HCT116 (cell line): ENCODE results near the gene DNMT1. TPM values are rescaled to one million over a fixed set of nuclear protein-coding genes. Genes with fewer than 3 reads are reported as not detected.

Experiments used
- ATAC-seq: fragments of 200-7000 bp; cut with Tn5 transposase; 2 replicates; pipeline ENCODE4 v1.9.1; 2020; ENCODE audit warnings: mild to moderate bottlenecking, moderate library complexity
- BruUV-seq: library from RNA; stranded (reverse); fragments of 400-500 nt; replicated peaks from 2 replicates; lab custom pipeline; 2021; lab: Mats Ljungman, UMichigan
- CTCF ChIA-PET: fragments of 300-600 bp; sonication (Branson Sonifier 250); formaldehyde crosslinking; loops from one replicate; lab custom pipeline; 2021; ENCODE audit warnings: antibody characterized with exemption; lab: Charles Lee
- POLR2A ChIA-PET: fragments of 300-600, 350-600 bp; sonication (Branson Sonifier 250); formaldehyde crosslinking; loops from one replicate; lab custom pipeline; 2021; ENCODE audit warnings: antibody characterized with exemption; lab: Charles Lee
- RAD21 ChIA-PET, 2 experiments: fragments of 300-600 bp; sonication (Branson Sonifier 250); formaldehyde crosslinking; loops; one replicate each; lab custom pipeline; 2023; ENCODE audit warnings: low total read pairs in 2 of 2; ENCODE audit not compliant: uncharacterized antibody in 2 of 2, unreplicated experiment in 2 of 2, low non-redundant PET in 1 of 2; lab: Charles Lee
- DNase-seq: peaks from one replicate; pipeline ENCODE4 v3.0.0-alpha.2; 2010; ENCODE audit warnings: low read depth, low spot score
- H2AFZ ChIP-seq: fragments of 200-600 bp; shearing (Covaris generic), sonication (generic); 2 replicates; pipeline ENCODE4 v1.6.1; 2017; ENCODE audit warnings: low read depth, mixed run types, mixed read lengths, antibody characterized with exemption, low read length; ENCODE audit not compliant: poor library complexity, severe bottlenecking
- H3K27ac ChIP-seq: 2 replicates; pipeline ENCODE4 v1.5.1; 2012; ENCODE audit warnings: low read depth, low read length
- H3K27me3 ChIP-seq: fragments of 200-600 bp; sonication (generic); 2 replicates; pipeline ENCODE4 v1.6.1; 2016; ENCODE audit warnings: mixed run types, low read length, mixed read lengths; ENCODE audit not compliant: insufficient read depth
- H3K36me3 ChIP-seq, 2 experiments: fragments of 200-500 bp in 1 of 2; fragments of 200-600 bp in 1 of 2; sonication (Bioruptor generic) in 1 of 2; sonication (generic) in 1 of 2; 2 replicates each; pipeline versions ENCODE4 v1.5.1 to v1.6.1; 2014 to 2016; ENCODE audit warnings: low read length in 2 of 2, inconsistent platforms in 1 of 2, mixed read lengths in 1 of 2, mixed run types in 1 of 2; ENCODE audit not compliant: insufficient read depth in 2 of 2, control insufficient read depth in 1 of 2
- H3K4me1 ChIP-seq, 2 experiments: fragments of 200-600 bp in 1 of 2; sonication (generic) in 1 of 2; 2 replicates each; pipeline versions ENCODE4 v1.5.1 to v1.6.1; 2012 to 2017; ENCODE audit warnings: low read length in 2 of 2, inconsistent platforms in 1 of 2, mild to moderate bottlenecking in 1 of 2, mixed read lengths in 1 of 2, mixed run types in 1 of 2, moderate library complexity in 1 of 2; ENCODE audit not compliant: insufficient read depth in 2 of 2, control insufficient read depth in 1 of 2
- H3K4me2 ChIP-seq: fragments of 200-600 bp; sonication (generic); 2 replicates; pipeline ENCODE4 v1.6.1; 2017; ENCODE audit warnings: mixed run types, low read length, mixed read lengths
- H3K4me3 ChIP-seq, 2 experiments: fragments of 200-600 bp in 1 of 2; sonication (generic) in 1 of 2; replicated peaks in 1 of 2; 2 replicates each; pipeline ENCODE4 v1.5.1; 2011 to 2016; ENCODE audit warnings: low read length in 2 of 2, control low read depth in 1 of 2, low read depth in 1 of 2, mild to moderate bottlenecking in 1 of 2, mixed read lengths in 1 of 2, mixed run types in 1 of 2
- H3K79me2 ChIP-seq: fragments of 200-600 bp; sonication (generic); 2 replicates; pipeline ENCODE4 v1.6.1; 2017; ENCODE audit warnings: mild to moderate bottlenecking, mixed run types, low read length, moderate library complexity, mixed read lengths; ENCODE audit not compliant: insufficient read depth
- H3K9ac ChIP-seq: fragments of 200-600 bp; sonication (generic); 2 replicates; pipeline ENCODE4 v1.6.1; 2016; ENCODE audit warnings: low read length, mixed read lengths
- H3K9me2 ChIP-seq: fragments of 200-600 bp; sonication (generic), shearing (Covaris generic); 2 replicates; pipeline ENCODE4 v1.6.1; 2017; ENCODE audit warnings: mixed run types, mild to moderate bottlenecking, moderate library complexity; ENCODE audit not compliant: insufficient read depth
- H3K9me3 ChIP-seq, 2 experiments: fragments of 200-500 bp in 1 of 2; fragments of 200-600 bp in 1 of 2; sonication (Bioruptor generic) in 1 of 2; sonication (generic) in 1 of 2; 2 replicates each; pipeline ENCODE4 v1.6.1; 2014 to 2017; ENCODE audit warnings: low read length in 2 of 2, mixed read lengths in 2 of 2, inconsistent platforms in 1 of 2, low read depth in 1 of 2, mild to moderate bottlenecking in 1 of 2, mixed run types in 1 of 2, moderate library complexity in 1 of 2; ENCODE audit not compliant: control insufficient read depth in 1 of 2, insufficient read depth in 1 of 2
- H4K20me1 ChIP-seq: fragments of 200-600 bp; sonication (generic), shearing (Covaris generic); 2 replicates; pipeline ENCODE4 v1.6.1; 2017; ENCODE audit warnings: mixed run types, mild to moderate bottlenecking, moderate library complexity; ENCODE audit not compliant: insufficient read depth
- EGR1 ChIP-seq: IDR thresholded peaks from 2 replicates; pipeline ENCODE4 v1.6.1; 2012; ENCODE audit warnings: low read depth
- EZH2 ChIP-seq: fragments of 200-600 bp; sonication (generic); IDR thresholded peaks from 2 replicates; pipeline ENCODE4 v1.6.1; 2017; ENCODE audit warnings: antibody characterized with exemption, mixed run types
- MAX ChIP-seq: IDR thresholded peaks from 2 replicates; pipeline ENCODE4 v1.6.1; 2012
- POLR2A ChIP-seq: IDR thresholded peaks from 2 replicates; pipeline ENCODE4 v1.7.0; 2011; ENCODE audit warnings: borderline replicate concordance; ENCODE audit not compliant: insufficient read depth, insufficient read length; ENCODE audit errors: extremely low read depth
- POLR2AphosphoS5 ChIP-seq: IDR thresholded peaks from 2 replicates; pipeline ENCODE4 v1.6.1; 2011; ENCODE audit warnings: mild to moderate bottlenecking, low read depth, low read length, moderate library complexity
- RAD21 ChIP-seq: IDR thresholded peaks from 2 replicates; pipeline ENCODE4 v1.6.1; 2012; ENCODE audit warnings: low read depth, mild to moderate bottlenecking
- REST ChIP-seq: IDR thresholded peaks from 2 replicates; pipeline ENCODE4 v1.6.1; 2012; ENCODE audit warnings: low read depth
- SIN3A ChIP-seq: IDR thresholded peaks from 2 replicates; pipeline ENCODE4 v1.6.1; 2012; ENCODE audit warnings: low read depth
- SP1 ChIP-seq: IDR thresholded peaks from 2 replicates; pipeline ENCODE4 v1.6.1; 2012; ENCODE audit warnings: low read depth
- TCF7L2 ChIP-seq: IDR thresholded peaks from 2 replicates; pipeline ENCODE4 v1.7.0; 2011; ENCODE audit warnings: borderline replicate concordance, inconsistent platforms; ENCODE audit not compliant: insufficient read depth, insufficient read length; ENCODE audit errors: extremely low read depth
- YY1 ChIP-seq: IDR thresholded peaks from 2 replicates; pipeline ENCODE4 v1.6.1; 2011; ENCODE audit warnings: low read length, low read depth, moderate library complexity, mild to moderate bottlenecking; ENCODE audit not compliant: insufficient replicate concordance; ENCODE audit errors: extremely low read depth
- intact Hi-C: fragments of 100-400 bp; cut with micrococcal nuclease; formaldehyde crosslinking; loops from 2 replicates; pipeline ENCODE4 v1.10.0; 2022
- total RNA-seq: library from RNA; stranded (reverse); gene quantifications from one replicate; pipeline ENCODE4 v1.2.1, GENCODE V29; 2021; ENCODE audit not compliant: unreplicated experiment
- TF ChIP-seq, protein P1 (sequence below): IDR thresholded peaks from 2 replicates; pipeline ENCODE4 v1.6.1; 2012

DNMT1 gene
- total RNA-seq, 1 experiment from 2014 or later, result 235 TPM

DNA sequence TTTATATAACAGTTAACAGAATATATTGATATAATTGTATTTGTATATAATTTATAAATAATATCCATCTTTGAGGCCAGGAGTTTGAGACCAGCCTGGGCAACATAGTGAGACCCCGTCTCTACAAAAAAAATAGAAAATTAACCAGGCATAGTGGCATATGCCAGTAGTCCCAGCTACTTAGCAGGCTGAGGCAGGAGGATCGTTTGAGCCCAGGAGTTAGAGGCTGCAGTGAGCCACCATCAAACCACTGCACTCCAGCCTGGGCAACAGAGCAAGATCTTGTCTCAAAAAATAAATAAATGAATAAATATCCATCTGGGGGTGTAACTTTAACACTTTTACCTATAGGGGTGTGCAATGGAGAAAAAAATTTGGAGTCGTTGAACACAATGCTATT, 110.0 kb downstream of the DNMT1 start (continued):
- TF ChIP-seq REST (no peak), YY1 (no peak)
- TF ChIP-seq, all 23 proteins: peak for 0

GRCh38 chr19:10083911-10084310, 110.8 kb downstream of the DNMT1 start:
- intact Hi-C loops, result no loop called here
- Histone ChIP-seq H3K9me2 (no peaks in the 10 kb centered on the region), H2AFZ (no peak overlapping the region), H3K4me3 (no peak overlapping the region), H3K9ac (no peak overlapping the region), H3K79me2 (no peaks in the 10 kb centered on the region), H3K9me3 (no peaks in the 10 kb centered on the region), H4K20me1 (no peaks in the 10 kb centered on the region), H3K4me2 (no peak overlapping the region)
- DNase-seq, result no peak
- ChIA-PET CTCF (no interaction called here), RAD21 (no interaction called here), POLR2A (interaction anchor here (0.7 kb wide), 1 partner anchor 10 kb away, joined by 3 read pairs; no protein-coding TSS in a partner anchor)
- no peak for TF ChIP-seq MAX
- no peak for TF ChIP-seq RAD21
- TF ChIP-seq POLR2AphosphoS5, result no peak
- TF ChIP-seq YY1, result no peak
- no peak for TF ChIP-seq SP1
- no peak for TF ChIP-seq POLR2A
- TF ChIP-seq REST, result no peak
- no peak for TF ChIP-seq SIN3A
- TF ChIP-seq EZH2, result no peak
- TF ChIP-seq, protein P1, sequence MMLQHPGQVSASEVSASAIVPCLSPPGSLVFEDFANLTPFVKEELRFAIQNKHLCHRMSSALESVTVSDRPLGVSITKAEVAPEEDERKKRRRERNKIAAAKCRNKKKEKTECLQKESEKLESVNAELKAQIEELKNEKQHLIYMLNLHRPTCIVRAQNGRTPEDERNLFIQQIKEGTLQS, result no peak
- no peak for TF ChIP-seq EGR1
- TF ChIP-seq TCF7L2, result no peak
- TF ChIP-seq, all 23 proteins: peak for 0
- no peaks in the 10 kb centered on the region for H3K36me3 ChIP-seq
- H3K27ac ChIP-seq, result no peak overlapping the region
- ATAC-seq, result no peak
- no peaks in the 10 kb centered on the region for H3K27me3 ChIP-seq
- no TSS peak for BruUV-seq
- peaks cover 2 to 14% of the 10 kb centered on the region in 2 experiments; a peak in 3 of 4 replicates for H3K4me1 ChIP-seq
